PFSK-1 (cell line): ENCODE measurements around the gene HRC.

Experiments used
- FOXP2 ChIP-seq: optimal IDR thresholded peaks from 2 replicates; pipeline ENCODE3; 2011; ENCODE audit warnings: borderline replicate concordance, control low read depth, inconsistent platforms; ENCODE audit not compliant: insufficient read depth; ENCODE audit errors: extremely low read length, extremely low read depth
- POLR2AphosphoS5 ChIP-seq: IDR thresholded peaks from 2 replicates; pipeline ENCODE4 v1.6.1; 2012; ENCODE audit warnings: low read depth, mild to moderate bottlenecking, control low read depth, low read length, moderate library complexity
- REST ChIP-seq, 2 experiments: IDR thresholded peaks; 2 replicates each; pipeline versions ENCODE4 v1.6.1 to v1.8.0; 2011 to 2012; ENCODE audit warnings: low read depth in 2 of 2, low read length in 2 of 2, control low read depth in 1 of 2, inconsistent platforms in 1 of 2, mild to moderate bottlenecking in 1 of 2, moderate library complexity in 1 of 2; ENCODE audit not compliant: insufficient read depth in 1 of 2
- SIN3A ChIP-seq: IDR thresholded peaks from 2 replicates; pipeline ENCODE4 v1.6.1; 2012; ENCODE audit warnings: mild to moderate bottlenecking, low read length, moderate library complexity, borderline replicate concordance; ENCODE audit not compliant: insufficient read depth
- TAF1 ChIP-seq: IDR thresholded peaks from 2 replicates; pipeline ENCODE4 v1.6.1; 2012; ENCODE audit warnings: low read length, control low read depth, borderline replicate concordance; ENCODE audit not compliant: insufficient read depth

HRC gene

GRCh38 chr19:49186108-49186507 lies 30.9 kb upstream of the HRC start:
- TF ChIP-seq SIN3A (no peak), TAF1 (no peak), POLR2AphosphoS5 (no peak), FOXP2 (no peak), REST (IDR thresholded peaks at IDR 0.05; ENCODE audit: insufficient read depth in 1 of 2, low read depth in 2 of 2, low read length in 2 of 2) (no peak)

- TF ChIP-seq TAF1 (no peak), REST (IDR thresholded peaks at IDR 0.05; ENCODE audit: insufficient read depth in 1 of 2, low read depth in 2 of 2, low read length in 2 of 2) (no peak), FOXP2 (no peak), POLR2AphosphoS5 (no peak), SIN3A (no peak)
These were observed 27.7 kb upstream of the HRC start for GRCh38 chr19:49182848-49183375.

GRCh38 chr19:49180659-49181058 lies 25.5 kb upstream of the HRC start:
- no peak for TF ChIP-seq FOXP2
- TF ChIP-seq TAF1, result no peak
- TF ChIP-seq REST (IDR thresholded peaks at IDR 0.05; ENCODE audit: insufficient read depth in 1 of 2, low read depth in 2 of 2, low read length in 2 of 2), result no peak
- TF ChIP-seq POLR2AphosphoS5, result no peak
- TF ChIP-seq SIN3A, result no peak

- TF ChIP-seq TAF1 (no peak), POLR2AphosphoS5 (no peak), REST (IDR thresholded peaks at IDR 0.05; ENCODE audit: insufficient read depth in 1 of 2, low read depth in 2 of 2, low read length in 2 of 2) (no peak), FOXP2 (no peak), SIN3A (no peak)
These were observed 18.0 kb upstream of the HRC start for GRCh38 chr19:49173198-49173597.

- no peak for TF ChIP-seq REST (IDR thresholded peaks at IDR 0.05; ENCODE audit: insufficient read depth in 1 of 2, low read depth in 2 of 2, low read length in 2 of 2)
- no peak for TF ChIP-seq TAF1
- no peak for TF ChIP-seq POLR2AphosphoS5
These were observed 13.2 kb upstream of the HRC start for GRCh38 chr19:49168421-49168820.
